Stomach (tissue), 4 donors: ENCODE measurements around the gene DAB1.

Source experiments
- EP300 ChIP-seq: sonication (generic); formaldehyde crosslinking; IDR thresholded peaks from one replicate; pipeline ENCODE4 v1.6.1; 2017; ENCODE audit warnings: antibody characterized with exemption
- POLR2A ChIP-seq, 4 donors: fragments of 450-650 bp; IDR thresholded peaks; one replicate each; pipeline ENCODE4 v1.6.1; 2016; ENCODE audit warnings: antibody characterized with exemption in 4 of 4, control low read depth in 2 of 4, mild to moderate bottlenecking in 1 of 4, moderate library complexity in 1 of 4
- TF ChIP-seq, protein P1 (sequence below), 7 experiments: fragments of 450-650 bp in 4 of 7; fragments of 200-600 bp in 3 of 7; sonication (generic) in 3 of 7; IDR thresholded peaks; one replicate each; pipeline ENCODE4 v1.5.1; 2016 to 2019; ENCODE audit warnings: antibody characterized with exemption in 7 of 7, control low read depth in 2 of 7, mild to moderate bottlenecking in 1 of 7

DNA sequence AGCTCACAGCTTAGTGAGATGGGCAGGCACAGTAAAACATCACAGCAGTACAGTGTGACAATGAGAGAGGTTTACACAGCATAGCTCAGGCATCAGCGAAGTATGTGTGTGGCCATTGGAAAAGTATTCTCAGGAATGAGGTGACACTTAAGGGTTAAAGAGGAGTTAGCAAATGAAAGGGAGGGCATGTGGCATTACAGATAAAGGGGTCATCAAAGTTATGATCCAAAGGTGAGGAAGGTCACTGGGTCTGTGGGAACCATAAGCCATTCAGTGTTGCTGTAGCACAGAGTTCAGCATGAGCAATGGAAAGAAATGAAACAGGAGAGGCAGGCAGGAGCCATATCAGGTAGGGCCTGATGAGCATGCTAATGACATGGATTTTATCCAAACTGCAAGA is 453.6 kb downstream of the DAB1 start:
- TF ChIP-seq POLR2A (IDR thresholded peaks at IDR 0.05) (no peak), EP300 (no peak)
- TF ChIP-seq, protein P1, sequence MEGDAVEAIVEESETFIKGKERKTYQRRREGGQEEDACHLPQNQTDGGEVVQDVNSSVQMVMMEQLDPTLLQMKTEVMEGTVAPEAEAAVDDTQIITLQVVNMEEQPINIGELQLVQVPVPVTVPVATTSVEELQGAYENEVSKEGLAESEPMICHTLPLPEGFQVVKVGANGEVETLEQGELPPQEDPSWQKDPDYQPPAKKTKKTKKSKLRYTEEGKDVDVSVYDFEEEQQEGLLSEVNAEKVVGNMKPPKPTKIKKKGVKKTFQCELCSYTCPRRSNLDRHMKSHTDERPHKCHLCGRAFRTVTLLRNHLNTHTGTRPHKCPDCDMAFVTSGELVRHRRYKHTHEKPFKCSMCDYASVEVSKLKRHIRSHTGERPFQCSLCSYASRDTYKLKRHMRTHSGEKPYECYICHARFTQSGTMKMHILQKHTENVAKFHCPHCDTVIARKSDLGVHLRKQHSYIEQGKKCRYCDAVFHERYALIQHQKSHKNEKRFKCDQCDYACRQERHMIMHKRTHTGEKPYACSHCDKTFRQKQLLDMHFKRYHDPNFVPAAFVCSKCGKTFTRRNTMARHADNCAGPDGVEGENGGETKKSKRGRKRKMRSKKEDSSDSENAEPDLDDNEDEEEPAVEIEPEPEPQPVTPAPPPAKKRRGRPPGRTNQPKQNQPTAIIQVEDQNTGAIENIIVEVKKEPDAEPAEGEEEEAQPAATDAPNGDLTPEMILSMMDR (IDR thresholded peaks at IDR 0.05), result no peak
